NOMO-1 treated with dmso at 0.1 percent for 144 hours (cell line): ENCODE measurements around the gene ADAMTS10.
"Not testable (repeated sequence)": the region's sequence is repeated elsewhere in the genome, so short reads cannot be mapped to it uniquely, and the experiment has no call there.

Experiments used
- DNase-seq: peaks from one replicate; lab custom pipeline; 2025; ENCODE audit not compliant: unreplicated experiment; lab: John Stamatoyannopoulos, UW

The ADAMTS10 gene

GRCh38 chr19:8564866-8565265, 45.6 kb downstream of the ADAMTS10 start:
- DNase-seq, result not testable (repeated sequence)

GRCh38 chr19:8561075-8561764, 49.3 kb downstream of the ADAMTS10 start:
- DNase-seq, result no peak

- DNase-seq, result no peak
These were observed 52.2 kb downstream of the ADAMTS10 start for GRCh38 chr19:8558325-8558724.

GRCh38 chr19:8557642-8558238, 52.8 kb downstream of the ADAMTS10 start:
- no peak for DNase-seq

GRCh38 chr19:8553729-8554128, 56.8 kb downstream of the ADAMTS10 start:
- not testable (repeated sequence) for DNase-seq

GRCh38 chr19:8552810-8553209, 57.7 kb downstream of the ADAMTS10 start:
- DNase-seq, result no peak

- no peak for DNase-seq
These were observed 60.4 kb downstream of the ADAMTS10 start for GRCh38 chr19:8550070-8550469.

GRCh38 chr19:8545743-8546142, 64.8 kb downstream of the ADAMTS10 start:
- DNase-seq, result no peak

- no peak for DNase-seq
These were observed 66.3 kb downstream of the ADAMTS10 start for GRCh38 chr19:8544168-8544567.

GRCh38 chr19:8539621-8540149, 70.8 kb downstream of the ADAMTS10 start:
- no peak for DNase-seq

GRCh38 chr19:8537099-8537498, 73.4 kb downstream of the ADAMTS10 start:
- DNase-seq, result no peak

- no peak for DNase-seq
These were observed 74.2 kb downstream of the ADAMTS10 start for GRCh38 chr19:8536282-8536681.

GRCh38 chr19:8532225-8532624, 78.3 kb downstream of the ADAMTS10 start:
- no peak for DNase-seq

- no peak for DNase-seq
These were observed 79.0 kb downstream of the ADAMTS10 start for GRCh38 chr19:8531470-8531869.
